NCI-H748 (cell line): ENCODE data around the gene PDXDC1.
"Not testable (repeated sequence)": the region's sequence is repeated elsewhere in the genome, so short reads cannot be mapped to it uniquely, and the experiment has no call there.

ENCODE experiments used
- DNase-seq: peaks from one replicate; lab custom pipeline; 2025; ENCODE audit not compliant: unreplicated experiment; lab: John Stamatoyannopoulos, UW

PDXDC1 gene

GRCh38 chr16:15034266-15035162 lies 59.7 kb downstream of the PDXDC1 start:
- no peak for DNase-seq

GRCh38 chr16:15035163-15035729 lies 60.4 kb downstream of the PDXDC1 start:
- no peak for DNase-seq

- no peak for DNase-seq
Observed at GRCh38 chr16:15037003-15037402, 62.2 kb downstream of the PDXDC1 start.

GRCh38 chr16:15037745-15038144 lies 62.9 kb downstream of the PDXDC1 start:
- no peak for DNase-seq

- no peak for DNase-seq
Observed at GRCh38 chr16:15038689-15039088, 63.9 kb downstream of the PDXDC1 start.

GRCh38 chr16:15041271-15042004 lies 66.6 kb downstream of the PDXDC1 start:
- DNase-seq, result no peak

GRCh38 chr16:15043344-15043743 lies 68.5 kb downstream of the PDXDC1 start:
- DNase-seq, result no peak

- no peak for DNase-seq
Observed at GRCh38 chr16:15044286-15044685, 69.5 kb downstream of the PDXDC1 start.

- DNase-seq, result not testable (repeated sequence)
Observed at GRCh38 chr16:15045270-15045669, 70.4 kb downstream of the PDXDC1 start.

GRCh38 chr16:15046692-15047376 lies 72.0 kb downstream of the PDXDC1 start:
- DNase-seq, result no peak

GRCh38 chr16:15049581-15050180 lies 74.9 kb downstream of the PDXDC1 start:
- no peak for DNase-seq

GRCh38 chr16:15050440-15050839 lies 75.6 kb downstream of the PDXDC1 start:
- not testable (repeated sequence) for DNase-seq

- no peak for DNase-seq
Observed at GRCh38 chr16:15051387-15051951, 76.6 kb downstream of the PDXDC1 start.

GRCh38 chr16:15052747-15053476 lies 78.1 kb downstream of the PDXDC1 start:
- no peak for DNase-seq

- no peak for DNase-seq
Observed at GRCh38 chr16:15053904-15054303, 79.1 kb downstream of the PDXDC1 start.

GRCh38 chr16:15054357-15055140 lies 79.7 kb downstream of the PDXDC1 start:
- DNase-seq, result no peak

- peak; percentile 42 for DNase-seq
Observed at GRCh38 chr16:15055141-15056053, 80.6 kb downstream of the PDXDC1 start.
